ENCODE data around the gene TGM2.

DNA sequence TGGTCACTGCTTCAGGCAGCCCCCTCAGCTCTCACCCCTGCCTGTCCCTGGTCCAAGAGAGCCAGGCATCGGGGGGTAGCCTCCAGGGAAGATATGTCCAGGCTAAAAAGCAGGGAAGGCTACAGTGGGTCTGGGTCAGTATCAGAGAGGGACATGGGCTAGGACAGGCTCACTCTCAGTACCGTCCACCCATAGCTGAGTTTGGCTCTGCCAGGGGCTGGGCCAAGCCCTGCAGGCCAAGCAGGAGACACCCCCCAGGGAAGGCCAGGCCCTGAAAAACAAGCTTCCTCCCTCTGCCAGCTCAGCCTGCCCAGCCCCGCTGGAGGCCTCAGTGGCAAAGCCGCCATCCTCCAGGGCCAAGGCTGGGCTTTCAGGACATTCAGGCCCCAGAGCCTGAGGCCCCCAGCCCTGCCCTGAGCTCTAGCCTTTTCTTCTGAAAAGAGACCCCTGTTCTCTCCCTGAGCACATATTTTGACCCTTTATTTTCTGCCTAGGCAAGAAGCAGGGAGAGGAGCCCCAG is 28.6 kb upstream of the TGM2 start:
- no peak for TF ChIP-seq POLR2AphosphoS5 (IDR thresholded peaks at IDR 0.05; ENCODE audit: low read depth, low read length)
- TF ChIP-seq POLR2A (IDR thresholded peaks at IDR 0.05; ENCODE audit: low read depth, low read length), result no peak
